NK-92 (cell line): ENCODE measurements around the gene MAPK13.

Experiments
- DNase-seq: peaks from one replicate; lab custom pipeline; 2025; ENCODE audit not compliant: unreplicated experiment; lab: John Stamatoyannopoulos, UW

Gene MAPK13

GRCh38 chr6:36142971-36143838, 12.9 kb downstream of the MAPK13 start:
- no peak for DNase-seq

- DNase-seq = no peak
Measured at GRCh38 chr6:36145495-36145894, 15.2 kb downstream of the MAPK13 start.

GRCh38 chr6:36147294-36147693, 17.0 kb downstream of the MAPK13 start:
- DNase-seq = no peak

GRCh38 chr6:36149476-36149875, 19.2 kb downstream of the MAPK13 start:
- DNase-seq = no peak

- DNase-seq = no peak
Measured at GRCh38 chr6:36150283-36150682, 20.0 kb downstream of the MAPK13 start.

- DNase-seq = no peak
Measured at GRCh38 chr6:36154286-36154685, 24.0 kb downstream of the MAPK13 start.

- DNase-seq = no peak
Measured at GRCh38 chr6:36155662-36156061, 25.3 kb downstream of the MAPK13 start.

GRCh38 chr6:36160147-36160760, 29.9 kb downstream of the MAPK13 start:
- DNase-seq = no peak

- no peak for DNase-seq
Measured at GRCh38 chr6:36169023-36170007, 39.0 kb downstream of the MAPK13 start.

GRCh38 chr6:36170704-36171103, 40.4 kb downstream of the MAPK13 start:
- no peak for DNase-seq

GRCh38 chr6:36171573-36171972, 41.3 kb downstream of the MAPK13 start:
- DNase-seq = no peak

GRCh38 chr6:36177166-36177565, 46.9 kb downstream of the MAPK13 start:
- DNase-seq = no peak

- DNase-seq = no peak
Measured at GRCh38 chr6:36178544-36178943, 48.2 kb downstream of the MAPK13 start.

GRCh38 chr6:36180126-36180525, 49.8 kb downstream of the MAPK13 start:
- no peak for DNase-seq

GRCh38 chr6:36184311-36184710, 54.0 kb downstream of the MAPK13 start:
- DNase-seq = no peak

GRCh38 chr6:36186199-36186598, 55.9 kb downstream of the MAPK13 start:
- DNase-seq = no peak

GRCh38 chr6:36187446-36187845, 57.1 kb downstream of the MAPK13 start:
- no peak for DNase-seq
